Ascending aorta (tissue), 2 donors: ENCODE results near the gene FGF22. TPM values are rescaled to one million over a fixed set of nuclear protein-coding genes. Genes with fewer than 3 reads are reported as not detected.
"Not testable (repeated sequence)": the region's sequence is repeated elsewhere in the genome, so short reads cannot be mapped to it uniquely, and the experiment has no call there.

Experiments
- DNase-seq, 2 donors: peaks; one replicate each; pipeline ENCODE4 v3.0.0-alpha.2; 2019; ENCODE audit warnings: low spot score in 2 of 2
- H3K27ac ChIP-seq, 2 donors: fragments of 200-600 bp; sonication (generic); one replicate each; pipeline ENCODE4 v1.5.1; 2016 to 2017; ENCODE audit warnings: mild to moderate bottlenecking in 1 of 2
- H3K27me3 ChIP-seq: fragments of 200-600 bp; sonication (generic); one replicate; pipeline ENCODE4 v1.5.1; 2017
- H3K36me3 ChIP-seq, 2 donors: fragments of 200-600 bp; sonication (generic); one replicate each; pipeline ENCODE4 v1.5.1; 2016
- H3K4me1 ChIP-seq, 2 donors: fragments of 200-600 bp; sonication (generic); one replicate each; pipeline ENCODE4 v1.5.1; 2016 to 2017; ENCODE audit warnings: mild to moderate bottlenecking in 1 of 2
- H3K4me3 ChIP-seq, 2 donors: fragments of 200-600 bp; sonication (generic); one replicate each; pipeline ENCODE4 v1.5.1; 2016 to 2017; ENCODE audit warnings: mild to moderate bottlenecking in 1 of 2
- H3K9me3 ChIP-seq, 2 donors: fragments of 200-600 bp; sonication (generic); one replicate each; pipeline ENCODE4 v1.5.1; 2016
- CTCF ChIP-seq, 3 experiments: fragments of 200-600 bp in 2 of 3; fragments of 450-650 bp in 1 of 3; sonication (generic) in 2 of 3; IDR thresholded peaks; one replicate each; pipeline ENCODE4 v1.5.1; 2016 to 2019; ENCODE audit warnings: antibody characterized with exemption in 3 of 3, mild to moderate bottlenecking in 1 of 3, moderate library complexity in 1 of 3
- intact Hi-C: fragments of 100-400 bp; cut with DNase I; formaldehyde crosslinking; loops from one replicate; pipeline ENCODE4 v1.15.1; 2023
- total RNA-seq: library from RNA; depleted of rRNA; stranded (reverse); fragments of >200 nt; gene quantifications from one replicate; pipeline ENCODE4 v1.1.0, GENCODE V29; 2016

Gene FGF22
- total RNA-seq, 1 donor from 2014 or later, result not detected

- Histone ChIP-seq H3K4me1 (no peaks in the 10 kb centered on the region), H3K4me3 (no peak overlapping the region), H3K9me3 (no peaks in the 10 kb centered on the region), H3K27me3 (no peaks in the 10 kb centered on the region), H3K27ac (no peak overlapping the region), H3K36me3 (no peaks in the 10 kb centered on the region)
- intact Hi-C loops, result no loop called here
- no peak for DNase-seq
- TF ChIP-seq CTCF (IDR thresholded peaks at IDR 0.05), result no peak
Measured at GRCh38 chr19:604355-604754, 35.3 kb upstream of the FGF22 start.

- H3K27me3 ChIP-seq, H3K4me1 ChIP-seq, H3K4me3 ChIP-seq, H3K9me3 ChIP-seq, intact Hi-C loops, H3K36me3 ChIP-seq, H3K27ac ChIP-seq, DNase-seq: not testable (repeated sequence)
Measured at GRCh38 chr19:605061-605971, 34.4 kb upstream of the FGF22 start.

DNA sequence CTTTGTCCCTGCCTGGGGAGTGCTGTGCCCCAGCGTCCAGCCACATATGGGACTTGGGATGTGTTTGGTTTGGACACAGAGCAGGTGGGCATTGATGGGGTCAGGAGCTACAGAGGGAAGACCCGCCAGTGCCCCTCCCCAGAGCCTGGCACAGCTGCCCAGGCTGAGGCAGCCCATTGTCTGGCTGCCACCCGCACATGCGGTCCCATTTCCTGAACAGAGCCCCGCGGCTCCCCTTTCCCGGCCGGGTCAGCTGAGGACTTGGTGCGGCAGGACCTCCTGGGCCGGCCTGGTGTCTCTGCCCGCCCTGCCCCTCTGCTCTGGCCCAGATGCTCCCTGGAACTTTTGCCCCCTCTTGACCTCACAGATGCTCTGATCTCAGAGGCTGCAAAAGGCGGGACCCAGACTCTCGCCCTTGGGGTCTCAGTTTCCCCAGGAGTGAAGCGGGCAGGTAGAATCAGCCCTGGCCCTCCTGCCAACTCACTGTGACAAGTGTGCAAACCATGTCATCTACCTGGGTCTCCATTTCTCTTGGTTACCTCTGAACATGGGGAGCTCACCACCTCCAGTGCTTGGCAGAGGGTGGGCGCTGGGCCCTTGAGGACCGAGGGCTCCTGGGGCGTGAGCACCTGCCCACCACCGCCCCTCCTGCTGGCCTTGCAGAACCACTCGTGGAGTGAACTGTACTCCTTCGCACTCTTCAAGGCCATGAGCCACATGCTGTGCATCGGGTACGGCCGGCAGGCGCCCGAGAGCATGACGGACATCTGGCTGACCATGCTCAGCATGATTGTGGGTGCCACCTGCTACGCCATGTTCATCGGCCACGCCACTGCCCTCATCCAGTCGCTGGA lies 32.2 kb upstream of the FGF22 start:
- Histone ChIP-seq H3K9me3 (no peaks in the 10 kb centered on the region), H3K36me3 (no peaks in the 10 kb centered on the region), H3K27ac (no peak overlapping the region), H3K27me3 (no peaks in the 10 kb centered on the region), H3K4me1 (no peaks in the 10 kb centered on the region), H3K4me3 (no peak overlapping the region)
- no peak for TF ChIP-seq CTCF (IDR thresholded peaks at IDR 0.05)
- intact Hi-C loops, result no loop called here
- DNase-seq, result no peak

DNA sequence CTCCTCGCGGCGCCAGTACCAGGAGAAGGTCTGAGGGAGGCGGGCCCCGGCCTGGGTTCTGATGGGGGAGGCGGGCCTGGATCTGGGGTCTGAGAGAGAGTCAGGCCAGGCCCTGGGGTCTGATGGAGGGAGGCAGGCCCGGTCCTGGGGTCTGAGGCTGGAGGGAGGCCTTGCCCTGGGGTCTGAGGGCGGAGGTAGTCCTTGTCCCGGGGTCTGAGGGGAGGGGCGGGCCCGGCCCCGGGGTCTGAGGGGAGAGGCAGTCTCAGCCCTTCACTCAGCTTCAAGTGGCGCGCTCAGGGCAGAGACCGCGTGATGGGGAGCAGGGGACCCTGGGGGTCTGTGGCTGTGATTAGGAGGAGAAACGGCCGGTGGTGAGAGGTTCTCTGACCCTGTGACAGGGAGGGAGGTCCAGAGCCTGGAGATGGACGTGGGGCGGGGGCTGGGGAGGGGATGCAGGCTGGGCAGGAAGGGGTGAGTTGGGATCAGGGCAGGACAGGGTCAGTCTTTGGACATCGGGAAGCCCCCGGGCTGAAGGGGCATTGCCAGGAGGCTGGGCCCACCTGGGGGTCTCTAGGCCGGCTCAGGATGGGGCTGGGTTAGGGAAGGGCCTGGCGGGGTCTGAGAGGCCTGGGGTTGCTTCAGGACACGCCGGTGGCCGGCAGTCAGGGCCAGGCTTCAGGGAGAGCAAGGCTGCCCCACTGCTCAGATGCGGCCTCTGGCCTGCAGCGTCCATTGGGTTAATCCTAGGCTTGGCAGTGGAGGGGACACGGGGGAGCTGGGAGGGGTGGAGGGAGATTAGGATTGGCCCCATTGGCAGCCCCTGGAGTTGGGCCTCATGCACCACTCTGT lies 31.3 kb upstream of the FGF22 start:
- H3K27me3 ChIP-seq, result no peaks in the 10 kb centered on the region
- H3K36me3 ChIP-seq, result no peaks in the 10 kb centered on the region
- no peak for DNase-seq
- H3K4me3 ChIP-seq, result no peak overlapping the region
- no peak overlapping the region for H3K27ac ChIP-seq
- no peaks in the 10 kb centered on the region for H3K9me3 ChIP-seq
- TF ChIP-seq CTCF (IDR thresholded peaks at IDR 0.05), result no peak
- no peaks in the 10 kb centered on the region for H3K4me1 ChIP-seq
- intact Hi-C loops, result no loop called here

DNA sequence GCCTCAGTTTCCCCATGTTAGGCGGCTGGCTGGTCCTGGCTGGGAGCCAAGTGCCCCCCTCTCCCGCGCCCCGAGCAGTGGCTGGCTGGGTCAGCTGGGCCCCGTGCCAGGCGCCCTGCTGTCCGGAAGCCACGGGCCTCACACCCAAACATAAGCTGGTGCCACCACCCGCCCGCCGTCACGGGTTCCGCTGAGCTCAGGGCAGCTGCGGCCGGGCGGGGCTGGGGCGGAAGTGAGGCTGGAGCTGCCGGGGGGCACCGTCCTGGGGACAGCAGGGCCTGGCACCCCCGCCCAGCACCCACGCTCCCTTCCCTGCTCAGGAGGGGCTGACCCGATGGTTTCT lies 30.7 kb upstream of the FGF22 start:
- H3K4me1 ChIP-seq, result no peaks in the 10 kb centered on the region
- no peaks in the 10 kb centered on the region for H3K9me3 ChIP-seq
- intact Hi-C loops, result no loop called here
- H3K27ac ChIP-seq, result no peak overlapping the region
- H3K27me3 ChIP-seq, result no peaks in the 10 kb centered on the region
- DNase-seq, result no peak
- no peaks in the 10 kb centered on the region for H3K36me3 ChIP-seq
- no peak for TF ChIP-seq CTCF (IDR thresholded peaks at IDR 0.05)
- H3K4me3 ChIP-seq, result no peak overlapping the region
